HG03575 (cell line): ENCODE measurements around the gene FAM83D.

Experiments
- ATAC-seq: cut with Tn5 transposase; IDR thresholded peaks from one replicate; pipeline ENCODE4 v1.9.1; 2021; ENCODE audit not compliant: unreplicated experiment, insufficient number of reproducible peaks, low FRiP score; ENCODE audit errors: extremely low read depth

FAM83D gene

GRCh38 chr20:38927902-38928578 lies 1.8 kb downstream of the FAM83D start:
- no peak for ATAC-seq

GRCh38 chr20:38930242-38930569 lies 4.0 kb downstream of the FAM83D start:
- no peak for ATAC-seq

GRCh38 chr20:38931984-38932383 lies 5.8 kb downstream of the FAM83D start:
- no peak for ATAC-seq

GRCh38 chr20:38932457-38933120 lies 6.4 kb downstream of the FAM83D start:
- no peak for ATAC-seq

- ATAC-seq = no peak
Observed at GRCh38 chr20:38934530-38934929, 8.3 kb downstream of the FAM83D start.

GRCh38 chr20:38935285-38935684 lies 9.1 kb downstream of the FAM83D start:
- ATAC-seq = no peak

- ATAC-seq = no peak
Observed at GRCh38 chr20:38935967-38936407, 9.8 kb downstream of the FAM83D start.

- no peak for ATAC-seq
Observed at GRCh38 chr20:38937000-38937399, 10.8 kb downstream of the FAM83D start.

GRCh38 chr20:38937978-38938473 lies 11.8 kb downstream of the FAM83D start:
- no peak for ATAC-seq

GRCh38 chr20:38939686-38940085 lies 13.5 kb downstream of the FAM83D start:
- ATAC-seq = no peak

- no peak for ATAC-seq
Observed at GRCh38 chr20:38940644-38941043, 14.4 kb downstream of the FAM83D start.

GRCh38 chr20:38941726-38942389 lies 15.6 kb downstream of the FAM83D start:
- ATAC-seq = no peak

GRCh38 chr20:38945012-38945411 lies 18.8 kb downstream of the FAM83D start:
- no peak for ATAC-seq

GRCh38 chr20:38946836-38947235 lies 20.6 kb downstream of the FAM83D start:
- no peak for ATAC-seq

- no peak for ATAC-seq
Observed at GRCh38 chr20:38947931-38948362, 21.7 kb downstream of the FAM83D start.

GRCh38 chr20:38950254-38950653 lies 24.0 kb downstream of the FAM83D start:
- ATAC-seq = no peak

GRCh38 chr20:38951611-38952010 lies 25.4 kb downstream of the FAM83D start:
- no peak for ATAC-seq

GRCh38 chr20:38952153-38952552 lies 25.9 kb downstream of the FAM83D start:
- no peak for ATAC-seq

- ATAC-seq = no peak
Observed at GRCh38 chr20:38953630-38954340, 27.6 kb downstream of the FAM83D start.
